Liver (tissue), 9 donors: ENCODE measurements around the gene LDB2. TPM values are rescaled to one million over a fixed set of nuclear protein-coding genes. Genes with fewer than 3 reads are reported as not detected.

Source experiments
- DNase-seq: peaks from one replicate; pipeline ENCODE4 v3.0.0-alpha.2; 2017; ENCODE audit warnings: low spot score
- H3K27ac ChIP-seq, 2 donors: one replicate each; pipeline ENCODE4 v1.7.0; 2013; ENCODE audit warnings: inconsistent platforms in 2 of 2, low read length in 2 of 2, control low read depth in 1 of 2, low read depth in 1 of 2, mild to moderate bottlenecking in 1 of 2
- H3K27me3 ChIP-seq, 4 donors: one replicate each; pipeline versions ENCODE4 v1.6.1 to v1.7.0; 2013; ENCODE audit warnings: low read length in 3 of 4, inconsistent platforms in 1 of 4, mild to moderate bottlenecking in 1 of 4, moderate library complexity in 1 of 4; ENCODE audit not compliant: control insufficient read depth in 4 of 4, insufficient read depth in 4 of 4
- H3K36me3 ChIP-seq, 4 donors: one replicate each; pipeline versions ENCODE4 v1.6.1 to v1.7.0; 2013; ENCODE audit warnings: low read length in 3 of 4, mild to moderate bottlenecking in 3 of 4, low read depth in 1 of 4, moderate library complexity in 1 of 4; ENCODE audit not compliant: control insufficient read depth in 4 of 4, insufficient read depth in 3 of 4
- H3K4me1 ChIP-seq, 4 donors: one replicate each; pipeline versions ENCODE4 v1.6.1 to v1.7.0; 2013; ENCODE audit warnings: low read length in 3 of 4, mild to moderate bottlenecking in 3 of 4, moderate library complexity in 1 of 4; ENCODE audit not compliant: control insufficient read depth in 4 of 4, insufficient read depth in 4 of 4
- H3K4me3 ChIP-seq, 3 donors: one replicate each; pipeline versions ENCODE4 v1.6.1 to v1.7.0; 2013; ENCODE audit warnings: low read length in 3 of 3, control low read depth in 1 of 3, low read depth in 1 of 3, mild to moderate bottlenecking in 1 of 3
- H3K9ac ChIP-seq, 2 donors: one replicate each; pipeline ENCODE4 v1.7.0; 2013; ENCODE audit warnings: low read length in 2 of 2, mild to moderate bottlenecking in 2 of 2, moderate library complexity in 2 of 2, control low read depth in 1 of 2, low read depth in 1 of 2
- H3K9me3 ChIP-seq, 4 donors: one replicate each; pipeline versions ENCODE4 v1.6.1 to v1.7.0; 2013; ENCODE audit warnings: low read length in 3 of 4; ENCODE audit not compliant: control insufficient read depth in 4 of 4
- CTCF ChIP-seq: fragments of 150-350 bp; IDR thresholded peaks from 2 replicates; pipeline ENCODE4 v1.5.1; 2017; ENCODE audit warnings: improper control_type of control experiment, low read depth, low read length; ENCODE audit not compliant: missing input control
- GABPA ChIP-seq, 2 donors: IDR thresholded peaks in 1 of 2; conservative IDR thresholded peaks in 1 of 2; 2 replicates each; pipeline ENCODE4 v1.6.1; 2016; ENCODE audit warnings: antibody characterized with exemption in 2 of 2, mild to moderate bottlenecking in 1 of 2, moderate library complexity in 1 of 2
- HNF4A ChIP-seq, 2 donors: conservative IDR thresholded peaks; 2 replicates each; pipeline ENCODE4 v1.6.1; 2016; ENCODE audit warnings: antibody characterized with exemption in 2 of 2, mild to moderate bottlenecking in 2 of 2
- HNF4G ChIP-seq: IDR thresholded peaks from 2 replicates; pipeline ENCODE4 v1.6.1; 2016; ENCODE audit warnings: antibody characterized with exemption
- RAD21 ChIP-seq, 2 donors: IDR thresholded peaks; 2 replicates each; pipeline ENCODE4 v1.6.1; 2016; ENCODE audit warnings: antibody characterized with exemption in 2 of 2, mild to moderate bottlenecking in 2 of 2
- RXRA ChIP-seq, 2 donors: IDR thresholded peaks; 2 replicates each; pipeline ENCODE4 v1.6.1; 2017 to 2018; ENCODE audit warnings: antibody characterized with exemption in 2 of 2, mild to moderate bottlenecking in 1 of 2
- SP1 ChIP-seq: IDR thresholded peaks from 2 replicates; pipeline ENCODE4 v1.6.1; 2018; ENCODE audit warnings: antibody characterized with exemption, mild to moderate bottlenecking
- TAF1 ChIP-seq: conservative IDR thresholded peaks from 2 replicates; pipeline ENCODE4 v1.6.1; 2016; ENCODE audit warnings: antibody characterized with exemption, mild to moderate bottlenecking
- YY1 ChIP-seq: IDR thresholded peaks from 2 replicates; pipeline ENCODE4 v1.6.1; 2016; ENCODE audit warnings: antibody characterized with exemption, mild to moderate bottlenecking
- ZBTB33 ChIP-seq: IDR thresholded peaks from 2 replicates; pipeline ENCODE4 v1.6.1; 2016; ENCODE audit warnings: antibody characterized with exemption
- WGBS: extraction: QIAGEN DNeasy Blood & Tissue Kit; methylation state at CpG from one replicate; pipeline ENCODE4 v1.1.7; 2013; 5-methylcytosine and 5-hydroxymethylcytosine counted together
- polyA plus RNA-seq, 2 donors: library from polyadenylated mRNA; stranded (reverse) in 1 of 2; unstranded in 1 of 2; fragments of 200-250 nt in 1 of 2; fragments of >200 nt in 1 of 2; fragmentation: Nextera tagmentation in 1 of 2; extraction: Ambion mirVana in 1 of 2; gene quantifications; one replicate each; pipeline versions ENCODE4 v1.2.1 to v1.2.3, GENCODE V29; 2013 to 2015
- total RNA-seq, 2 donors: library from RNA; depleted of rRNA; stranded (reverse); fragments of >200 nt; gene quantifications; one replicate each; pipeline ENCODE4 v1.2.3, GENCODE V29; 2014
- donor health status: healthy.
- donor health status: healthy.
- donor health status: healthy.
- donor health status: healthy.
- donor health status: healthy.

Gene LDB2
- total and polyA plus RNA-seq, 4 donors = 7.4 to 31.9 (median 16.8) TPM

GRCh38 chr4:16752150-16752549 is 146.3 kb downstream of the LDB2 start:
- H3K9ac ChIP-seq = no peak overlapping the region
- DNase-seq = no peak
- no peaks in the 10 kb centered on the region for H3K36me3 ChIP-seq
- H3K4me1 ChIP-seq = no peaks in the 10 kb centered on the region
- H3K9me3 ChIP-seq = no peaks in the 10 kb centered on the region
- peak; percentile 36 for TF ChIP-seq CTCF
- TF ChIP-seq RAD21 (IDR thresholded peaks at IDR 0.05) = peak; percentile 65 to 74
- no peak for TF ChIP-seq GABPA (IDR thresholded peaks at IDR 0.05 in 1 of 2, conservative IDR thresholded peaks at IDR 0.05 in 1 of 2)
- H3K27ac ChIP-seq = no peak overlapping the region
- no peak overlapping the region for H3K4me3 ChIP-seq
- H3K27me3 ChIP-seq = no peaks in the 10 kb centered on the region

- WGBS = 69% methylated on average over 8 of the region's 8 CpGs
- Histone ChIP-seq H3K27ac (no peak overlapping the region), H3K4me1 (no peaks in the 10 kb centered on the region)
Observed at GRCh38 chr4:16750882-16751642, 147.4 kb downstream of the LDB2 start.

GRCh38 chr4:16750216-16750615 is 148.2 kb downstream of the LDB2 start:
- Histone ChIP-seq H3K9ac (no peak overlapping the region), H3K36me3 (no peaks in the 10 kb centered on the region), H3K27me3 (no peaks in the 10 kb centered on the region), H3K27ac (no peak overlapping the region), H3K9me3 (no peaks in the 10 kb centered on the region), H3K4me3 (no peak overlapping the region), H3K4me1 (peaks cover 0 to 3% (median 0%) of the 10 kb centered on the region in 4 donors)
- no peak for DNase-seq
- TF ChIP-seq SP1 (peak; percentile 31), ZBTB33 (no peak), HNF4G (peak; percentile 78), HNF4A (conservative IDR thresholded peaks at IDR 0.05) (peak; percentile 79 to 94), RXRA (IDR thresholded peaks at IDR 0.05) (peak in 1 of 2 donors; percentile 20), TAF1 (no peak)
- WGBS = 58% methylated on average over 2 of the region's 2 CpGs

More at GRCh38 chr4:16750882-16751642, 147.4 kb downstream of the LDB2 start:
- Histone ChIP-seq H3K9me3 (no peaks in the 10 kb centered on the region), H3K4me3 (no peak overlapping the region), H3K27me3 (no peaks in the 10 kb centered on the region), H3K9ac (no peak overlapping the region), H3K36me3 (no peaks in the 10 kb centered on the region)
- TF ChIP-seq YY1 = no peak
- TF ChIP-seq ZBTB33 = no peak
- TF ChIP-seq RAD21 (IDR thresholded peaks at IDR 0.05) = peak; percentile 10 to 31
- no peak for DNase-seq
